H1 (cell line): Measurements from ENCODE around the gene TPPP2. TPM values are rescaled to one million over a fixed set of nuclear protein-coding genes. Genes with fewer than 3 reads are reported as not detected.

ENCODE experiments used
- GTF2F1 ChIP-seq: IDR thresholded peaks from 2 replicates; pipeline ENCODE4 v1.6.1; 2012; ENCODE audit warnings: low read depth, low read length, improper control_type of control experiment, borderline replicate concordance
- HDAC2 ChIP-seq, 2 experiments: fragments of 300-600 bp in 1 of 2; sonication (generic) in 1 of 2; IDR thresholded peaks; 2 replicates each; pipeline ENCODE4 v1.6.1; 2011 to 2012; ENCODE audit warnings: low read depth in 2 of 2, low read length in 2 of 2, mild to moderate bottlenecking in 2 of 2, moderate library complexity in 2 of 2, borderline replicate concordance in 1 of 2, inconsistent platforms in 1 of 2
- KDM1A ChIP-seq: fragments of 200-600, 300-600 bp; sonication (generic); IDR thresholded peaks from 2 replicates; pipeline ENCODE4 v1.7.1; 2016; ENCODE audit warnings: mild to moderate bottlenecking, low read length, borderline replicate concordance
- SP2 ChIP-seq: IDR thresholded peaks from 2 replicates; pipeline ENCODE4 v1.6.1; 2012; ENCODE audit warnings: mild to moderate bottlenecking, low read length, inconsistent platforms
- SRF ChIP-seq: IDR thresholded peaks from 2 replicates; pipeline ENCODE4 v1.6.1; 2011; ENCODE audit warnings: mild to moderate bottlenecking, low read depth, low read length, moderate library complexity
- polyA plus RNA-seq, 7 experiments: library from polyadenylated mRNA; depleted of rRNA in 3 of 7; stranded (reverse) in 5 of 7; unstranded in 2 of 7; fragments of >200 nt in 5 of 7; fragments of 200-250 nt in 2 of 7; gene quantifications; 1 replicate in 5 of 7; 2 replicates in 1 of 7; 4 replicates in 1 of 7; pipeline versions ENCODE4 v1.2.1 to v1.2.3, GENCODE V29; 2011 to 2013; ENCODE audit warnings: missing spikeins in 2 of 7, mixed read lengths in 2 of 7
- total RNA-seq: library from RNA; stranded (reverse); fragmentation: NEBNext Ultra II Directional; extraction: Animal tissue kit (Norgen Biotek cat#: 25700); gene quantifications from 2 replicates; pipeline ENCODE4 v1.2.1, GENCODE V29; 2021

TPPP2 gene
- total and polyA plus RNA-seq, 2 of the 8 experiments (the other 6 are each of a cell fraction or from before 2014, with no cell fraction given): not detected

DNA sequence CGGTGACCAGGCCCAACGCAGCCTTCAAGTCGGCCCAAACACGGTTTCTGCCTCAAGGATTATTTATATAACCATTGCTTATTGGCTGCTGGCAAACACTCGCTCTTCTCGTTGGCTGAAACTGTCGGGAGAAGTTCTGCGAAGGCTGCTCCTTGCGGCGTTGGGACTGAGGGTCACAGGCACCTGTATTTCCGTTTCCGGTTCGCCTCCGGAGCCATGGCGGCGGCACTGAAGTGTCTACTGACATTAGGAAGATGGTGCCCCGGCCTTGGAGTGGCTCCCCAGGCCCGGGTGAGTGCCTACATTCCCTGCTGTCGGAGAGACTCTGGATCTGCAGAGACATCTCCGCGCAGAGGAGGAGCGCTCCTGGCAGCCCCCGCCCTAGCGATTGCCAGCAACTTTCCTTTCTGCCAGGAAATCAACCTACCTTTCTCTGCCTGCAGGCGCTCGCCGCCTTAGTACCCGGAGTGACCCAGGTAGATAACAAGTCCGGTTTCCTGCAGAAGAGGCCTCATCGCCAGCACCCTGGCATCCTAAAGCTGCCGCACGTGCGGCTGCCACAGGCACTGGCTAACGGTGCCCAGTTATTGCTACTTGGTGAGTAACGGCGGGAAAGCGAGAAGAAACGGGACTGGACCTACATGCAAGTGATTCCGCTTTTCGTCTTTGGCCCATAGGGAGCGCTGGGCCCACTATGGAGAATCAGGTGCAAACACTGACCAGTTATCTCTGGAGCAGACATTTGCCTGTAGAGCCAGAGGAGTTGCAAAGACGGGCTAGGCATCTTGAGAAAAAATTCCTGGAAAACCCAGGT, 40.0 kb upstream of the TPPP2 start, which contains the start of gene METTL17 (continued):
- TF ChIP-seq HDAC2 (IDR thresholded peaks at IDR 0.05; ENCODE audit: borderline replicate concordance in 1 of 2, low read depth in 2 of 2, low read length in 2 of 2): peak in 1 of 2 experiments; percentile 86; a peak in 2 of 4 replicates
- TF ChIP-seq KDM1A: peak; percentile 43; the same call in 1 of the 2 replicates
- 0 out of 2 replicates have a peak, but pooled peaks have one; percentile 5 for TF ChIP-seq GTF2F1
- no peak for TF ChIP-seq SP2
- no peak for TF ChIP-seq SRF
